GM21529 (cell line): ENCODE results near the gene BACH1.

ENCODE experiments used
- ATAC-seq: cut with Tn5 transposase; IDR thresholded peaks from one replicate; pipeline ENCODE4 v1.9.1; 2021; ENCODE audit not compliant: unreplicated experiment

The BACH1 gene

GRCh38 chr21:29313662-29314408 lies 15.1 kb downstream of the BACH1 start:
- ATAC-seq: no peak

DNA sequence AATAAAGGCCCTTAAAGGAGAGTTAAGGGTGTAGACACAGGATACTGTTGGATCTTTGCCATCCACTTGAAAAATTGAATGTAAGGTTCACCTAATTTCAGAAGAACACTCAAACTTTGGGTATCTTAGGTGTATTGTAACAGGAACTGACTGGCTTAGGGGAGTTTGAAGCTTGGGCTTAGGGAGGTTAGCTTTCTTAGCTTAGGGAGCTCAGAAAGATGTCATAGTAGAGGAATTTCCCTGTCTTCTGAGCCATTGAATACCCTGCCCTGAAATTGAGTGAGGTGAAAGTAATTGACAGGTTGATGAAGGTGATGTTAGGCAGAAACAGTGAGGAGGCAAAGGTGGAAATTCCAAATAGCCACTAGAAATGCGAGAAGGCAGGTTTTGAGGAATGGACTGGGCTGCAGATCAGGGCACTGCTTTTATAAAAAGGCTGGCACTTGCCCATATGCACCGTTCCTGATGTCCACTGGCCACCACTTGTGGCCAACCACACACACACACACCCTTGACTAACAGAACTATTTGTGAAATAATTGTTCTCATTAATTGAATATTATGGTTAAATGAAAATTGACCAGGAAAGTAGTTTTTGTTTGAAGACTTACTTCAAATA lies 16.5 kb downstream of the BACH1 start:
- ATAC-seq: no peak

DNA sequence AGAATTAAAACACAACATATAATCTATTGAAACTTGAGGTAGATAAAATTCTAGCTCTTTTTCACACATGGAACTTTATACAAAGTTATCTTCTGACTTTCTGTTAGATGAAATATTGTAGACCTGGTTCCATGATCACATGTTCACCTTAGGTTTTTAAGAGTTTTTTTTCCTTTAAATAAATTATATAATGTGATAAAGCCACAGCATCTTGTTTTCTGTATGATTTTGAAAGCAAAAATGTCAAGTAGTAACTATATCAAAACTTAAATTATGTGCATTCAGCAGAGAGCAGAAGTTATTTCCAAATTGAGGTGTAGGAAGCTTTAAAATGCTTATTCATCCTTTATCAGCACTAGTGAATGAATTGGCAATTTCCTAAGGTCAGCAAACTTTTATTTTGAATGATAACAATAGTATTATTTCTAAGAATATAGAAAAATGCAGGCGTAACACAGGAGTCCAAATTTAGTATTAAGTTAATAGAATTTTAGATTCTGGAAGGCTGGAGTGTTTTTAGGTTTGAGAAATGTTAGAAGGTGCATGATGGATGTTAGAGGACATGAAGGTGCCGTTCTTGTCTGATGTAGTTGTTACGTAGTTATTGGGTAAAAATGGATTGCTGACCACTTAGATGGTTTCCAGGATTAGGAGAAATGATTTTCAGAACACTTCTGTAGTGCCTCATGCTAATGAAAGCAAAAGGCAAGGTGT lies 17.5 kb downstream of the BACH1 start:
- ATAC-seq: no peak

DNA sequence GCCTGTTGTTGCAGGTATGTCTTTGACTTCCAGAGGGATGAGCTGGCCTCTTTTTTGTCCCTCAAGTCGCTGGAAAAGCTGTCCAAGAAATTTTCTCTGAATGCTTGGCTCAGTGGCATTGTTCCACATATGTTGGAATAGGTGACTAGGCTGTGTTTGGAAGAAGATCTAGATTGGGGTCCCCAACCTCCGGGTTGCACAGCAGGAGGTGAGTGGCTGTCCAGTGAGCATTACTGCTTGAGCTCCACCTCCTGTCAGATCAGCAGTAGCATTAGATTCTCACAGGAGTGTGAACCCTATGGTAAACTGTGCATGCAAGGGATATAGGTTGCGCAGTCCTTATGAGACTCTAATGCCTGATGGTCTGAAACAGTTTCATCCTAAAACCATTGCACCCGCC lies 18.1 kb downstream of the BACH1 start:
- no peak for ATAC-seq

DNA sequence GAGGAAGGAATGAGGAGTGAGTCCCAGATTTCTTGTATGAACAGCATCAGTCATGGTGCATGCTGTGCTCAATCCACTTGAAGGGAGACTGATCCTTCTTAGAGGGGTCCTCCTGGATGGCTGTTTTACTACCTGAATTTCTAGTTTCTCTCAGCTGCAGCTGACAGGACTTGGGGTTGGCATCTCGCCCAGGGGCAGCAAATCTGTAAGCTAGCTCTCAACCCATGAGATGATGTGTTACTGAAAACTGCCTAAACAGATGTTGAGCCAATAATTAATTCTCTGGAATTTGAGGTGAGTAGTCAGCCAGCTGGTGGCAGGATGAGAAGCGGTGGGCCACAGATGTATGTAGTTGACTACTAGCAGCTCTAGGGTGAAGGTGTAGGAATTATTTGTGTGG lies 19.6 kb downstream of the BACH1 start:
- no peak for ATAC-seq

DNA sequence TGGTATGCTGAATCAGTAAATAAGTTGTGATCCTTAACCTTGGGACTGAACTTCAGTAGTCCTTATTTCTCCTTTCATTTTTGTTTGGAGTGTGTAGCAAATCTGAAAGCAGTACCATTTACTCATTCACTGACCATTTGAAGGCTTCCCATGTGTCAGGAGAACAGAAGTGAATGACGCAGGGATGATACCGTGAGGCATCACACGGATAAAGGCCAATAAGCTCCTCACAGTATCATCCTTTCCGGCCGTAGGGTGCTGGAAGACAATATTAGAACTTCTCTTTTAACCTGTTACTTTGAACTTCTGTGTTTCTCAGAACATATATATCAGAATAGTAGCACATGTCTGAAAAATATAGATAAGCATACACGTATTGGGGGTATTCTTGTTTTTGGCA lies 21.3 kb downstream of the BACH1 start:
- ATAC-seq: no peak

DNA sequence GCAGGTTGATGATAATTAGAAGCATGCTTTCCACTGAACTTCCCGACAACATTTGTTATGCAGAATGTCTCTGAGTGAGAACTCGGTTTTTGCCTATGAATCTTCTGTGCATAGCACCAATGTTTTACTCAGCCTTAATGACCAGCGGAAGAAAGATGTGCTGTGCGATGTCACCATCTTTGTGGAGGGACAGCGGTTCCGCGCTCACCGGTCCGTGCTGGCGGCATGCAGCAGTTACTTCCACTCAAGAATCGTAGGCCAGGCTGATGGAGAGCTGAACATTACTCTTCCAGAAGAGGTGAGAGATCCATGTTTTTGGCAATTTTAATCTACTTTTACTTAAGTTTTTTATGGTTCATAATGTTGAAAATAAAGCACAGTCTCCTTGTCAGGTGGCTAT lies 22.5 kb downstream of the BACH1 start:
- ATAC-seq: no peak

GRCh38 chr21:29321932-29322928 lies 23.5 kb downstream of the BACH1 start:
- no peak for ATAC-seq

DNA sequence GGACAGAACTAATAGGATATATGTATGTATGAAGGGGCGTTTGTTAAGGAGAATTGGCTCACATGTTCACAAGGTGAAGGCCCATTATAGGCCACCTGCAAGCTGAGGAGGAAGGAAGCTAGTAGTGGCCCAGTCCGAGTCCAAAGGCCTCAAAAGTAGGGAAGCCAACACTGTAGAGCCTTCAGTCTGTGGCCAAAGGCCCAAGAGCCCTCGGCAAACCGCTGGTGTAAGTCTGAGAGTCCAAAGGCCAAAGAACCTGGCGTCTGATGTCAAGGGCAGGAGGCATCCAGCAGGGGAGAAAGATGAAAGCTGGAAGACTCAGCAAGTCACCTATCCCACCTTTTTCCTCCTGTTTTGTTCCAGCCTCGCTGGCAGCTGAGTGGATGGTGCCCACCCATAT lies 24.5 kb downstream of the BACH1 start:
- no peak for ATAC-seq

GRCh38 chr21:29326914-29327554 lies 28.3 kb downstream of the BACH1 start:
- no peak for ATAC-seq

DNA sequence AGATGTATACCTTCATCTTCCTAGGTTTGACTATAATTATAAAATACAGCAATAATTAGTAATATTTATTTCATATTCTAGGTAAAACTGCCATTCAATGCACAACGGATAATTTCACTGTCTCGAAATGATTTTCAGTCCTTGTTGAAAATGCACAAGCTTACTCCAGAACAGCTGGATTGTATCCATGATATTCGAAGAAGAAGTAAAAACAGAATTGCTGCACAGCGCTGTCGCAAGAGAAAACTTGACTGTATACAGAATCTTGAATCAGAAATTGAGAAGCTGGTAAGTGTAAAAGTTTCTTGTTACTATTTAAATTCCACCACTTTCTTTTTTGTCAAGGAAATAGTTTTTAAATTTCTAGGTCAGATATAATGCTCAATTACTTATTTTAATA lies 30.7 kb downstream of the BACH1 start:
- ATAC-seq: no peak

GRCh38 chr21:29330797-29331196 lies 32.1 kb downstream of the BACH1 start:
- ATAC-seq: no peak

- ATAC-seq: no peak
Measured at GRCh38 chr21:29332461-29333362, 34.0 kb downstream of the BACH1 start.

DNA sequence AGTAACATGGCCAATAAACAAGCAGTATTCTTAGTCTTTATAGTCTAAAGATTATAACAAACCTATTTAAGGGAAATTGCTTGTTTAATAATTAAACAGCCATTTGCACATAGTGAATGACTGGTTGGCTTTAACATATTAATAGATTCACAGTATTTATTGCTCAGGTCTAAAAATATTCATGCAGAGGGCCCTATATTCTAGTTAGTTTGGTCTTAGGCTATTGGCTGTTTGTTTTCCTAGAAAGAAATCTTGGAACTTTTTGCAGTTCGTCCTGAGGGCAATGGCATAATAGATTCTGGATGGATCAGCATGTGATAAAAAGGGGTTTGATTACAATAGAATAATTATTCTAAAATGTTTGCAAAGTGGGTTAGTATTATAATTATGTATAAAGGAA lies 34.7 kb downstream of the BACH1 start:
- no peak for ATAC-seq

GRCh38 chr21:29334717-29335428 lies 36.2 kb downstream of the BACH1 start:
- ATAC-seq: no peak

- no peak for ATAC-seq
Measured at GRCh38 chr21:29335720-29336119, 37.0 kb downstream of the BACH1 start.

- ATAC-seq: no peak
Measured at GRCh38 chr21:29338256-29338655, 39.5 kb downstream of the BACH1 start.

DNA sequence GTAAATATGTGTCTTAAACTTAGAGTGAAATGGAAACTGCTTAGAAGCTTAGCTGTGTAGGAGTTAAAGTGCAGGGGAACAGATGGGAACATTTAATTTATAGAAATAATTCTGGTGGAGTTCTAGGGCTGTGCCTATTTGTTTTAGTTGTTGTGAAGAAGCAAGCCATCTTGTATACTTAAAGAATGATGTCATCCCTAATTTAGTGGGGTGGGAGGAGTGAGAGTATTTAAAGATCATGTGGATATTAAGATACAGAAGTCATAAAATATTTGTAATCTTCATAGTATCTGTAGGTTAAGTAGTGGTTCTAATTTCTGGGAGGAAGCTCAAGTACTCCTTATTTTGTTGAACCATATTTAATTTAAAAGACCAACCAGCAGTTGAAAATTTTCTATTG lies 41.5 kb downstream of the BACH1 start:
- no peak for ATAC-seq
